Loucy (cell line): ENCODE data around the gene YOD1.

Experiments
- H2AFZ ChIP-seq: fragments of 200-600 bp; sonication (generic); 2 replicates; pipeline ENCODE4 v1.6.0; 2016; ENCODE audit warnings: antibody characterized with exemption, mild to moderate bottlenecking, low read length, moderate library complexity
- H3F3A ChIP-seq: fragments of 200-600 bp; 2 replicates; pipeline ENCODE4 v1.6.0; 2016; ENCODE audit warnings: antibody characterized with exemption, low read depth, mild to moderate bottlenecking
- H3K27me3 ChIP-seq: fragments of 200-600 bp; sonication (generic); 2 replicates; pipeline ENCODE4 v1.6.1; 2014; ENCODE audit warnings: low read length, mild to moderate bottlenecking; ENCODE audit not compliant: insufficient read depth, poor library complexity, severe bottlenecking
- H3K36me3 ChIP-seq: fragments of 200-600 bp; sonication (generic); 2 replicates; pipeline ENCODE4 v1.6.1; 2016; ENCODE audit warnings: low read length; ENCODE audit not compliant: insufficient read depth
- H3K4me1 ChIP-seq: fragments of 200-600 bp; sonication (generic); 2 replicates; pipeline ENCODE4 v1.5.1; 2014; ENCODE audit warnings: low read length, mild to moderate bottlenecking; ENCODE audit not compliant: insufficient read depth, poor library complexity, severe bottlenecking
- H3K4me2 ChIP-seq: fragments of 200-600 bp; sonication (generic); 2 replicates; pipeline ENCODE4 v1.6.0; 2014; ENCODE audit warnings: antibody characterized with exemption, low read length, low read depth, mild to moderate bottlenecking; ENCODE audit not compliant: poor library complexity, severe bottlenecking
- H3K4me3 ChIP-seq: fragments of 200-600 bp; sonication (generic); 2 replicates; pipeline ENCODE4 v1.5.1; 2014; ENCODE audit warnings: low read length, mild to moderate bottlenecking, mixed read lengths; ENCODE audit not compliant: poor library complexity, severe bottlenecking
- H3K79me2 ChIP-seq: fragments of 200-600 bp; sonication (generic); 2 replicates; pipeline ENCODE4 v1.6.1; 2014; ENCODE audit warnings: low read length; ENCODE audit not compliant: insufficient read depth
- H3K9ac ChIP-seq: fragments of 200-600 bp; sonication (generic); 2 replicates; pipeline ENCODE4 v1.6.0; 2014; ENCODE audit warnings: mild to moderate bottlenecking, low read depth, low read length, moderate library complexity; ENCODE audit not compliant: poor library complexity, severe bottlenecking
- H3K9me2 ChIP-seq: fragments of 200-600 bp; sonication (generic); replicated peaks from 2 replicates; pipeline ENCODE4 v1.6.1; 2016; ENCODE audit warnings: low read depth, low read length, mixed read lengths
- H3K9me3 ChIP-seq: fragments of 200-600 bp; sonication (generic); 2 replicates; pipeline ENCODE4 v1.6.1; 2014; ENCODE audit warnings: mild to moderate bottlenecking, antibody characterized with exemption, low read length, low read depth; ENCODE audit not compliant: insufficient read depth
- H4K20me1 ChIP-seq: fragments of 200-600 bp; sonication (generic); 2 replicates; pipeline ENCODE4 v1.6.0; 2014; ENCODE audit warnings: antibody characterized with exemption, low read length, mild to moderate bottlenecking; ENCODE audit not compliant: insufficient read depth, poor library complexity, severe bottlenecking
- CTCF ChIP-seq: fragments of 200-600 bp; sonication (generic); conservative IDR thresholded peaks from 2 replicates; pipeline ENCODE4 v1.5.1; 2014; ENCODE audit warnings: mild to moderate bottlenecking, antibody characterized with exemption, low read length
- EZH2phosphoT487 ChIP-seq: fragments of 200-600 bp; IDR thresholded peaks from 2 replicates; pipeline ENCODE4 v1.6.1; 2018; ENCODE audit warnings: antibody characterized with exemption, mild to moderate bottlenecking, moderate library complexity, borderline replicate concordance

YOD1 gene

GRCh38 chr1:207062058-207062457 is 11.1 kb upstream of the YOD1 start:
- no peaks in the 10 kb centered on the region for H4K20me1 ChIP-seq
- no peak overlapping the region for H2AFZ ChIP-seq
- no peak overlapping the region for H3K4me3 ChIP-seq
- no peaks in the 10 kb centered on the region for H3F3A ChIP-seq
- H3K9me2 ChIP-seq = no peaks in the 10 kb centered on the region
- H3K9ac ChIP-seq = no peak overlapping the region
- no peaks in the 10 kb centered on the region for H3K27me3 ChIP-seq
- no peaks in the 10 kb centered on the region for H3K79me2 ChIP-seq
- H3K9me3 ChIP-seq = no peaks in the 10 kb centered on the region
- TF ChIP-seq EZH2phosphoT487 = no peak
- no peak for TF ChIP-seq CTCF
- H3K4me1 ChIP-seq = no peaks in the 10 kb centered on the region
- no peak overlapping the region for H3K4me2 ChIP-seq
- H3K36me3 ChIP-seq = no peaks in the 10 kb centered on the region

DNA sequence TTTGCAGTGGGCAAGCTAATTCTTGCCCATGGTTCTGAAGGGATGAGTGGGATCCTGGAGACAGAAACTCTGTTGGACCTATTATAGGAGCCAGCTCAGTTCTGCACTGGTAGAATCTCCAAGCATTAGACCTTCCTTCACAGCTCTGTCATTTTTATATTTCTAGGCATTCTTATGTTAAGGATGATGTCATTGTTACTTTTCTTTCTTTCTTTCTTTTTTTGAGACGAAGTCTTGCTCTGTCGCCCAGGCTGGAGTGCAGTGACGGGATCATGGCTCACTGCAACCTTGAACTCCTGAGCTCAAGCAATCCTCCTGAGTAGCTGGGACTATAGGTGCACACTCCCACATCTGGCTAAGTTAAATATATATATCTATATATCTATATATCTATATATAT is 9.6 kb upstream of the YOD1 start:
- H3K4me2 ChIP-seq = no peak overlapping the region
- no peak overlapping the region for H2AFZ ChIP-seq
- no peak for TF ChIP-seq EZH2phosphoT487
- no peak for TF ChIP-seq CTCF
- H3K4me1 ChIP-seq = no peaks in the 10 kb centered on the region
- no peak overlapping the region for H3K9ac ChIP-seq
- no peaks in the 10 kb centered on the region for H3K9me2 ChIP-seq
- H3K4me3 ChIP-seq = no peak overlapping the region
- H3K36me3 ChIP-seq = no peaks in the 10 kb centered on the region
- H4K20me1 ChIP-seq = no peaks in the 10 kb centered on the region
- H3K79me2 ChIP-seq = no peaks in the 10 kb centered on the region
- no peaks in the 10 kb centered on the region for H3K9me3 ChIP-seq
- no peaks in the 10 kb centered on the region for H3F3A ChIP-seq
- no peaks in the 10 kb centered on the region for H3K27me3 ChIP-seq

DNA sequence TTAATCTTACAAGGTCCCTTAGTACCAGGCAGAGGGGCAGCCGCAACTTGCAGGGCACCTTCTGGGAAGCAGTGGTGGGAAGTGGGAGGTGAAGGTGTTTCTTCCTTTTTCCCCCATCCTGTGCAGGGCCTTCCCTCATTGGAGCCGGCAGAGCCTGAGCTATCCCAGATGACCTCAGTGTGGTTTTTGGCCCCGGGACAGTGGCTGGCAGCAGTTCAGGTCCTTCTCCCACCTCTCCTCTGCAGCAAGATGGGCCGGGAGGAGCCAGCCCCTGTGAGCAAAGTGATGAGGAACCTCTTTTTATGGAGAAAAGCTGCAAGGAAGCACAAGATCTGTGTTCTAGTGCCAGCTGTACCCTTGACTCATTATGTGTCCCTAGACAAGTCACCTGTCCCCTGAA is 8.9 kb upstream of the YOD1 start:
- H3K4me2 ChIP-seq = no peak overlapping the region
- H3K79me2 ChIP-seq = no peaks in the 10 kb centered on the region
- H4K20me1 ChIP-seq = no peaks in the 10 kb centered on the region
- H3K4me3 ChIP-seq = no peak overlapping the region
- TF ChIP-seq EZH2phosphoT487 (no peak), CTCF (no peak)
- no peaks in the 10 kb centered on the region for H3K9me2 ChIP-seq
- no peaks in the 10 kb centered on the region for H3K27me3 ChIP-seq
- H3K36me3 ChIP-seq = no peaks in the 10 kb centered on the region
- no peaks in the 10 kb centered on the region for H3F3A ChIP-seq
- no peak overlapping the region for H3K9ac ChIP-seq
- no peaks in the 10 kb centered on the region for H3K9me3 ChIP-seq
- H2AFZ ChIP-seq = no peak overlapping the region
- H3K4me1 ChIP-seq = no peaks in the 10 kb centered on the region
